Peyer's patch (tissue), 4 donors: Measurements from ENCODE around the gene PGAP3.

ENCODE experiments used
- POLR2A ChIP-seq, 2 donors: fragments of 450-650 bp; IDR thresholded peaks; one replicate each; pipeline ENCODE4 v1.5.1; 2017; ENCODE audit warnings: antibody characterized with exemption in 2 of 2, mild to moderate bottlenecking in 2 of 2, moderate library complexity in 2 of 2
- TF ChIP-seq, protein P1 (sequence below), 6 experiments: fragments of 450-650 bp in 4 of 6; fragments of 200-600 bp in 2 of 6; sonication (generic) in 1 of 6; IDR thresholded peaks; one replicate each; pipeline ENCODE4 v1.5.1; 2017 to 2019; ENCODE audit warnings: antibody characterized with exemption in 6 of 6, mild to moderate bottlenecking in 3 of 6, moderate library complexity in 1 of 6

DNA sequence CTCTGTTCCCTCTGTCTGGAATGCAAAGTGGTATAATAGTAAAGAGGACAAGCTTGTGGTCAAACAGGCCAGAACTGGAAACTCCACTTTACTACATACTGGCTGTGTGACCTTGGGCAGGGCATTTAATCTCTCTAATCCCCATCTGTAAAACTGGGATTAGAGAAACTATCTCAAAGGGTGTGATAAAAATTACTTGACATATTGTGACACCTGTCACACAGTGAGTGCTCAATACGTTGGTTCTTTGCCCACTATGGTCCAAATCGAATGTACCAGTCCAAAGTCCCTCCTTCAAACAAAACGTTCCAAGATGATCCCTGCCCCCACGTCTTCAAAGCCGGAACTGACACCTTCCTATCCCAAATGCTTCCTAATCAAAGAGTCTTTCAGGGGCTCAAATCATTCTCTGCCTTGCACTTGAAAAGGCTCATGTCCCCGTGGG lies 734 bp downstream of the PGAP3 start:
- TF ChIP-seq, protein P1, sequence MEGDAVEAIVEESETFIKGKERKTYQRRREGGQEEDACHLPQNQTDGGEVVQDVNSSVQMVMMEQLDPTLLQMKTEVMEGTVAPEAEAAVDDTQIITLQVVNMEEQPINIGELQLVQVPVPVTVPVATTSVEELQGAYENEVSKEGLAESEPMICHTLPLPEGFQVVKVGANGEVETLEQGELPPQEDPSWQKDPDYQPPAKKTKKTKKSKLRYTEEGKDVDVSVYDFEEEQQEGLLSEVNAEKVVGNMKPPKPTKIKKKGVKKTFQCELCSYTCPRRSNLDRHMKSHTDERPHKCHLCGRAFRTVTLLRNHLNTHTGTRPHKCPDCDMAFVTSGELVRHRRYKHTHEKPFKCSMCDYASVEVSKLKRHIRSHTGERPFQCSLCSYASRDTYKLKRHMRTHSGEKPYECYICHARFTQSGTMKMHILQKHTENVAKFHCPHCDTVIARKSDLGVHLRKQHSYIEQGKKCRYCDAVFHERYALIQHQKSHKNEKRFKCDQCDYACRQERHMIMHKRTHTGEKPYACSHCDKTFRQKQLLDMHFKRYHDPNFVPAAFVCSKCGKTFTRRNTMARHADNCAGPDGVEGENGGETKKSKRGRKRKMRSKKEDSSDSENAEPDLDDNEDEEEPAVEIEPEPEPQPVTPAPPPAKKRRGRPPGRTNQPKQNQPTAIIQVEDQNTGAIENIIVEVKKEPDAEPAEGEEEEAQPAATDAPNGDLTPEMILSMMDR (IDR thresholded peaks at IDR 0.05), result no peak
- TF ChIP-seq POLR2A (IDR thresholded peaks at IDR 0.05), result no peak
